WTC11 (cell line): ENCODE data around the gene MDM1. TPM values are rescaled to one million over a fixed set of nuclear protein-coding genes. Genes with fewer than 3 reads are reported as not detected.

Experiments used
- ATAC-seq: fragments of 200-7000 bp; cut with Tn5 transposase; 2 replicates; pipeline ENCODE4 v1.10.0; 2021; ENCODE audit warnings: mild to moderate bottlenecking, moderate library complexity
- CTCF ChIA-PET: fragments of 300-600 bp; sonication (Branson Sonifier 250); formaldehyde crosslinking; loops from one replicate; lab custom pipeline; 2021; ENCODE audit warnings: antibody characterized with exemption; lab: Charles Lee
- POLR2A ChIA-PET: fragments of 350-600 bp; sonication (Branson Sonifier 250); formaldehyde crosslinking; loops from one replicate; lab custom pipeline; 2021; ENCODE audit warnings: antibody characterized with exemption; lab: Charles Lee
- DNase-seq: peaks from one replicate; pipeline ENCODE4 v3.0.0; 2021; ENCODE audit warnings: low spot score
- H3K27ac Mint-ChIP-seq: 2 replicates; pipeline ENCODE4 v1.8.0; 2021; ENCODE audit warnings: mixed read lengths
- H3K27me3 Mint-ChIP-seq: 2 replicates; pipeline ENCODE4 v1.8.0; 2021; ENCODE audit warnings: low read depth, mild to moderate bottlenecking, moderate library complexity, mixed read lengths
- H3K36me3 Mint-ChIP-seq: 2 replicates; pipeline ENCODE4 v1.8.0; 2021; ENCODE audit warnings: mixed read lengths
- H3K4me1 Mint-ChIP-seq: 2 replicates; pipeline ENCODE4 v1.8.0; 2022; ENCODE audit warnings: mixed read lengths
- H3K4me3 Mint-ChIP-seq: 2 replicates; pipeline ENCODE4 v1.8.0; 2021; ENCODE audit warnings: mild to moderate bottlenecking, moderate library complexity, mixed read lengths
- H3K9me3 Mint-ChIP-seq: 2 replicates; pipeline ENCODE4 v1.8.0; 2021; ENCODE audit warnings: mixed read lengths
- ATF6 ChIP-seq: sonication (generic); formaldehyde crosslinking; IDR thresholded peaks from 2 replicates; pipeline ENCODE4 v1.8.1; 2023; ENCODE audit warnings: mild to moderate bottlenecking, missing genetic modification reagents
- CBFB ChIP-seq: sonication (generic); formaldehyde crosslinking; IDR thresholded peaks from 2 replicates; pipeline ENCODE4 v1.8.1; 2022; ENCODE audit warnings: mild to moderate bottlenecking, low read depth, missing genetic modification reagents
- CDX4 ChIP-seq: fragments of 250-450 bp; sonication (Bioruptor Pico); IDR thresholded peaks from 2 replicates; pipeline ENCODE4 v1.9.0; 2021; ENCODE audit warnings: moderate library complexity, mild to moderate bottlenecking, inconsistent platforms, borderline replicate concordance
- CREB1 ChIP-seq: sonication (generic); formaldehyde crosslinking; IDR thresholded peaks from 2 replicates; pipeline ENCODE4 v1.8.0; 2023; ENCODE audit warnings: mild to moderate bottlenecking, missing genetic modification reagents
- FOXJ3 ChIP-seq: sonication (generic); formaldehyde crosslinking; IDR thresholded peaks from 2 replicates; pipeline ENCODE4 v1.9.0; 2021; ENCODE audit warnings: missing genetic modification reagents, mild to moderate bottlenecking, borderline replicate concordance
- FOXK1 ChIP-seq: sonication (generic); formaldehyde crosslinking; IDR thresholded peaks from 2 replicates; pipeline ENCODE4 v1.8.0; 2022; ENCODE audit warnings: mild to moderate bottlenecking, moderate library complexity, missing genetic modification reagents
- FOXP1 ChIP-seq: sonication (generic); formaldehyde crosslinking; IDR thresholded peaks from 2 replicates; pipeline ENCODE4 v1.8.0; 2022; ENCODE audit warnings: missing genetic modification reagents, mild to moderate bottlenecking, moderate library complexity, borderline replicate concordance
- FOXP4 ChIP-seq: sonication (generic); formaldehyde crosslinking; IDR thresholded peaks from 2 replicates; pipeline ENCODE4 v1.8.0; 2022; ENCODE audit warnings: mild to moderate bottlenecking, missing genetic modification reagents
- GRHL2 ChIP-seq: fragments of 250-450 bp; sonication (Bioruptor Pico); IDR thresholded peaks from 2 replicates; pipeline ENCODE4 v1.8.0; 2022; ENCODE audit warnings: mild to moderate bottlenecking, moderate library complexity; ENCODE audit not compliant: insufficient replicate concordance, severe bottlenecking
- MAX ChIP-seq: sonication (generic); formaldehyde crosslinking; IDR thresholded peaks from 2 replicates; pipeline ENCODE4 v1.8.0; 2022; ENCODE audit warnings: mild to moderate bottlenecking, missing genetic modification reagents
- NFYB ChIP-seq: sonication (generic); formaldehyde crosslinking; conservative IDR thresholded peaks from 2 replicates; pipeline ENCODE4 v1.8.0; 2022; ENCODE audit warnings: low read depth, missing genetic modification reagents
- PRRX2 ChIP-seq: fragments of 250-450 bp; sonication (Bioruptor Pico); IDR thresholded peaks from 2 replicates; pipeline ENCODE4 v1.8.0; 2021; ENCODE audit warnings: mild to moderate bottlenecking
- RORB ChIP-seq: fragments of 250-450 bp; sonication (Bioruptor Pico); IDR thresholded peaks from 2 replicates; pipeline ENCODE4 v1.9.0; 2021; ENCODE audit warnings: mild to moderate bottlenecking
- ZNF416 ChIP-seq: fragments of 250-450 bp; sonication (Bioruptor Pico); IDR thresholded peaks from 2 replicates; pipeline ENCODE4 v1.9.0; 2021; ENCODE audit warnings: mild to moderate bottlenecking, inconsistent platforms
- ZNF512 ChIP-seq: sonication (generic); formaldehyde crosslinking; IDR thresholded peaks from 2 replicates; pipeline ENCODE4 v1.8.1; 2022; ENCODE audit warnings: missing genetic modification reagents, borderline replicate concordance
- total RNA-seq: library from RNA; stranded (reverse); gene quantifications from 3 replicates; pipeline ENCODE4 v1.2.3, GENCODE V29; 2021

The MDM1 gene
- total RNA-seq, 1 experiment from 2014 or later = 9.1 TPM

- no peak overlapping the region for H3K27ac Mint-ChIP-seq
Observed at GRCh38 chr12:68370667-68371066, 38.5 kb upstream of the MDM1 start.

GRCh38 chr12:68370006-68370590 lies 37.9 kb upstream of the MDM1 start:
- CTCF ChIA-PET = interaction anchor here (0.8 kb wide), 1 partner anchor 11 kb away, joined by 3 read pairs; no protein-coding TSS in a partner anchor
- Mint-ChIP-seq H3K4me3 (no peak overlapping the region), H3K4me1 (peaks cover 24% of the 10 kb centered on the region), H3K27me3 (no peaks in the 10 kb centered on the region), H3K36me3 (no peaks in the 10 kb centered on the region), H3K9me3 (peaks cover 6% of the 10 kb centered on the region), H3K27ac (no peak overlapping the region)
- TF ChIP-seq ZNF512 (CRISPR knock-in tag) (no peak), CREB1 (CRISPR knock-in tag) (no peak)
- POLR2A ChIA-PET = interaction anchor here (0.7 kb wide), 1 partner anchor 168 kb away, joined by 3 read pairs; no protein-coding TSS in a partner anchor
- ATAC-seq (no peak), DNase-seq (no peak)

More at GRCh38 chr12:68370667-68371066, 38.5 kb upstream of the MDM1 start:
- TF ChIP-seq GRHL2 (CRISPR knock-in tag) = no peak
- TF ChIP-seq FOXP4 (CRISPR knock-in tag) = no peak
- H3K9me3 Mint-ChIP-seq = peaks cover 6% of the 10 kb centered on the region
- no peaks in the 10 kb centered on the region for H3K36me3 Mint-ChIP-seq
- DNase-seq = no peak
- ChIA-PET POLR2A (interaction anchor here (0.7 kb wide), 1 partner anchor 168 kb away, joined by 3 read pairs; no protein-coding TSS in a partner anchor), CTCF (no interaction called here)
- no peak for ATAC-seq
- H3K27me3 Mint-ChIP-seq = peaks cover under 1% of the 10 kb centered on the region; the same call in 1 of the 2 replicates
- peaks cover 23% of the 10 kb centered on the region for H3K4me1 Mint-ChIP-seq
- no peak overlapping the region for H3K4me3 Mint-ChIP-seq

GRCh38 chr12:68368327-68368726 lies 36.2 kb upstream of the MDM1 start:
- ATAC-seq (no peak), DNase-seq (no peak)
- ChIA-PET CTCF (no interaction called here), POLR2A (no interaction called here)
- Mint-ChIP-seq H3K4me3 (no peak overlapping the region), H3K36me3 (no peaks in the 10 kb centered on the region), H3K27ac (no peak overlapping the region)
- TF ChIP-seq RORB (no peak), FOXJ3 (no peak), MAX (CRISPR knock-in tag) (no peak), PRRX2 (CRISPR knock-in tag) (no peak), CDX4 (CRISPR knock-in tag) (no peak), NFYB (CRISPR knock-in tag) (no peak), ZNF416 (CRISPR knock-in tag) (no peak)
- TF ChIP-seq, all 79 proteins: peak for 0
- Mint-ChIP-seq H3K4me1 (peaks cover 26% of the 10 kb centered on the region), H3K9me3 (peaks cover 6% of the 10 kb centered on the region), H3K27me3 (no peaks in the 10 kb centered on the region)

- Mint-ChIP-seq H3K4me3 (no peak overlapping the region), H3K4me1 (peaks cover 26% of the 10 kb centered on the region)
- DNase-seq = no peak
- ATAC-seq = no peak
- TF ChIP-seq NFYB (CRISPR knock-in tag) = no peak
- no peak for TF ChIP-seq FOXK1 (CRISPR knock-in tag)
- TF ChIP-seq FOXP1 (CRISPR knock-in tag) = no peak
- no peak for TF ChIP-seq CBFB (CRISPR knock-in tag)
- TF ChIP-seq ATF6 (CRISPR knock-in tag) = no peak
- TF ChIP-seq, all 79 proteins: peak for 0
- Mint-ChIP-seq H3K27me3 (no peaks in the 10 kb centered on the region), H3K9me3 (peaks cover 2% of the 10 kb centered on the region), H3K36me3 (no peaks in the 10 kb centered on the region), H3K27ac (no peak overlapping the region)
- CTCF ChIA-PET = no interaction called here
- POLR2A ChIA-PET = no interaction called here
Observed at GRCh38 chr12:68367903-68368302, 35.7 kb upstream of the MDM1 start.
